Measurements from ENCODE around the gene LRMDA.
"Not testable (repeated sequence)": the region's sequence is repeated elsewhere in the genome, so short reads cannot be mapped to it uniquely, and the experiment has no call there.

LRMDA gene

GRCh38 chr10:75508239-75508813 is 76.9 kb downstream of the LRMDA start:
- no peak for FAIRE-seq

- no peak for FAIRE-seq
Observed at GRCh38 chr10:75508814-75509306, 77.4 kb downstream of the LRMDA start.

GRCh38 chr10:75509706-75510105 is 78.3 kb downstream of the LRMDA start:
- no peak for FAIRE-seq

GRCh38 chr10:75511011-75511410 is 79.6 kb downstream of the LRMDA start:
- FAIRE-seq = no peak

GRCh38 chr10:75512203-75512933 is 80.9 kb downstream of the LRMDA start:
- FAIRE-seq = no peak

- FAIRE-seq = no peak
Observed at GRCh38 chr10:75513292-75513885, 82.0 kb downstream of the LRMDA start.

GRCh38 chr10:75514830-75515229 is 83.4 kb downstream of the LRMDA start:
- FAIRE-seq = no peak

GRCh38 chr10:75516154-75516553 is 84.7 kb downstream of the LRMDA start:
- FAIRE-seq = not testable (repeated sequence)

GRCh38 chr10:75519213-75519612 is 87.8 kb downstream of the LRMDA start:
- FAIRE-seq = not testable (repeated sequence)

GRCh38 chr10:75521194-75521829 is 89.9 kb downstream of the LRMDA start:
- not testable (repeated sequence) for FAIRE-seq

- no peak for FAIRE-seq
Observed at GRCh38 chr10:75525067-75525466, 93.6 kb downstream of the LRMDA start.

GRCh38 chr10:75525646-75526045 is 94.2 kb downstream of the LRMDA start:
- no peak for FAIRE-seq

GRCh38 chr10:75527542-75527941 is 96.1 kb downstream of the LRMDA start:
- FAIRE-seq = peak; percentile 61

- no peak for FAIRE-seq
Observed at GRCh38 chr10:75528392-75528791, 97.0 kb downstream of the LRMDA start.

GRCh38 chr10:75530299-75530698 is 98.9 kb downstream of the LRMDA start:
- no peak for FAIRE-seq

GRCh38 chr10:75531571-75532031 is 100.2 kb downstream of the LRMDA start:
- no peak for FAIRE-seq

- FAIRE-seq = no peak
Observed at GRCh38 chr10:75532253-75532924, 101.0 kb downstream of the LRMDA start.

- FAIRE-seq = no peak
Observed at GRCh38 chr10:75538144-75538543, 106.7 kb downstream of the LRMDA start.

- no peak for FAIRE-seq
Observed at GRCh38 chr10:75538765-75539164, 107.3 kb downstream of the LRMDA start.

GRCh38 chr10:75540357-75540966 is 109.0 kb downstream of the LRMDA start:
- FAIRE-seq = no peak

- FAIRE-seq = no peak
Observed at GRCh38 chr10:75540981-75541380, 109.6 kb downstream of the LRMDA start.

GRCh38 chr10:75541411-75541810 is 110.0 kb downstream of the LRMDA start:
- FAIRE-seq = no peak

Measured in G401.6 (cell line).